IMR-90 (cell line): ENCODE results near the gene OPCML. TPM values are rescaled to one million over a fixed set of nuclear protein-coding genes. Genes with fewer than 3 reads are reported as not detected.

Experiments used
- ATAC-seq: fragments of 200-7000 bp; cut with Tn5 transposase; 2 replicates; pipeline ENCODE4 v1.9.1; 2020; ENCODE audit warnings: low read depth, mild to moderate bottlenecking, moderate library complexity
- BruUV-seq: library from RNA; stranded (reverse); fragments of 400-500 nt; replicated peaks from 2 replicates; lab custom pipeline; 2021; lab: Mats Ljungman, UMichigan
- CTCF ChIA-PET: fragments of 300-600 bp; formaldehyde crosslinking; extraction: SDS; loops from one replicate; lab custom pipeline; 2021; ENCODE audit warnings: antibody characterized with exemption; lab: Yijun Ruan, JAX
- POLR2A ChIA-PET: fragments of 300-600 bp; sonication (Branson Sonifier 250); formaldehyde crosslinking; loops from one replicate; lab custom pipeline; 2022; ENCODE audit warnings: antibody characterized with exemption; ENCODE audit not compliant: unreplicated experiment; lab: Charles Lee
- DNase-seq: peaks from one replicate; pipeline ENCODE4 v3.0.0; 2013
- H2AFZ ChIP-seq: replicated peaks from 2 replicates; pipeline ENCODE3; 2013; ENCODE audit warnings: low read length, mild to moderate bottlenecking; ENCODE audit not compliant: poor library complexity
- H2AK5ac ChIP-seq: 2 replicates; pipeline ENCODE4 v1.6.1; 2013; ENCODE audit warnings: low read depth, low read length, inconsistent platforms
- H2AK9ac ChIP-seq: replicated peaks from 2 replicates; pipeline ENCODE3; 2013; ENCODE audit warnings: mild to moderate bottlenecking, low read depth, low read length, moderate library complexity; ENCODE audit not compliant: poor library complexity
- H2BK120ac ChIP-seq: 2 replicates; pipeline ENCODE4 v1.6.1; 2013; ENCODE audit warnings: low read depth, low read length, inconsistent platforms
- H2BK15ac ChIP-seq: 3 replicates; pipeline ENCODE4 v1.6.1; 2013; ENCODE audit warnings: low read depth, low read length, inconsistent platforms
- H2BK20ac ChIP-seq: 2 replicates; pipeline ENCODE4 v1.6.1; 2013; ENCODE audit warnings: low read depth, mild to moderate bottlenecking, inconsistent platforms, low read length, moderate library complexity
- H2BK5ac ChIP-seq: 2 replicates; pipeline ENCODE4 v1.6.1; 2013; ENCODE audit warnings: mild to moderate bottlenecking, low read depth, low read length, inconsistent platforms; ENCODE audit not compliant: poor library complexity, severe bottlenecking
- H3K14ac ChIP-seq: replicated peaks from 2 replicates; pipeline ENCODE4 v1.6.1; 2013; ENCODE audit warnings: low read depth, low read length, inconsistent platforms
- H3K18ac ChIP-seq: 2 replicates; pipeline ENCODE4 v1.6.1; 2013; ENCODE audit warnings: low read depth, low read length, control low read depth
- H3K23ac ChIP-seq: 2 replicates; pipeline ENCODE4 v1.6.1; 2013; ENCODE audit warnings: low read depth, low read length, inconsistent platforms
- H3K27ac ChIP-seq: 2 replicates; pipeline ENCODE4 v1.5.1; 2013; ENCODE audit warnings: mild to moderate bottlenecking, control low read depth, low read length; ENCODE audit not compliant: insufficient read depth
- H3K27me3 ChIP-seq: 2 replicates; pipeline ENCODE4 v1.6.1; 2013; ENCODE audit warnings: low read length; ENCODE audit not compliant: control insufficient read depth, insufficient read depth
- H3K36me3 ChIP-seq: 2 replicates; pipeline ENCODE4 v1.6.1; 2013; ENCODE audit warnings: low read length, mixed read lengths; ENCODE audit not compliant: control insufficient read depth, insufficient read depth
- H3K4ac ChIP-seq: 2 replicates; pipeline ENCODE4 v1.6.1; 2013; ENCODE audit warnings: low read depth, low read length, inconsistent platforms
- H3K4me1 ChIP-seq: 2 replicates; pipeline ENCODE4 v1.6.1; 2013; ENCODE audit warnings: low read length, mixed read lengths; ENCODE audit not compliant: control insufficient read depth, insufficient read depth
- H3K4me2 ChIP-seq: 2 replicates; pipeline ENCODE4 v1.6.1; 2013; ENCODE audit warnings: low read depth, mild to moderate bottlenecking, control low read depth, low read length, moderate library complexity
- H3K4me3 ChIP-seq: 2 replicates; pipeline ENCODE4 v1.5.1; 2013; ENCODE audit warnings: low read depth, mild to moderate bottlenecking, control low read depth, low read length, moderate library complexity; ENCODE audit not compliant: insufficient read depth
- H3K56ac ChIP-seq: 2 replicates; pipeline ENCODE4 v1.6.1; 2013; ENCODE audit warnings: low read length, inconsistent platforms; ENCODE audit not compliant: insufficient read depth; ENCODE audit errors: extremely low read depth
- H3K79me1 ChIP-seq, 2 experiments: 2 replicates each; pipeline ENCODE4 v1.6.1; 2013; ENCODE audit warnings: low read length in 2 of 2, inconsistent platforms in 1 of 2, low read depth in 1 of 2
- H3K9ac ChIP-seq: 2 replicates; pipeline ENCODE4 v1.6.1; 2013; ENCODE audit warnings: low read depth, low read length, control low read depth
- H3K9me1 ChIP-seq: 2 replicates; pipeline ENCODE4 v1.6.1; 2013; ENCODE audit warnings: low read length, inconsistent platforms; ENCODE audit not compliant: insufficient read depth
- H3K9me3 ChIP-seq: 2 replicates; pipeline ENCODE4 v1.6.1; 2013; ENCODE audit warnings: low read length; ENCODE audit not compliant: control insufficient read depth, insufficient read depth
- H4K20me1 ChIP-seq: 2 replicates; pipeline ENCODE4 v1.6.1; 2013; ENCODE audit warnings: low read length, inconsistent platforms; ENCODE audit not compliant: insufficient read depth
- H4K5ac ChIP-seq: 2 replicates; pipeline ENCODE4 v1.6.1; 2013; ENCODE audit warnings: mild to moderate bottlenecking, low read depth, low read length, control low read depth
- H4K8ac ChIP-seq, 2 experiments: 2 replicates each; pipeline ENCODE4 v1.6.1; 2013; ENCODE audit warnings: low read depth in 2 of 2, low read length in 2 of 2, control low read depth in 1 of 2, inconsistent platforms in 1 of 2
- H4K91ac ChIP-seq: 2 replicates; pipeline ENCODE4 v1.6.1; 2013; ENCODE audit warnings: low read depth, low read length, inconsistent platforms; ENCODE audit not compliant: insufficient read depth
- BHLHE40 ChIP-seq: fragments of 150-350 bp; IDR thresholded peaks from 2 replicates; pipeline ENCODE4 v1.6.1; 2016; ENCODE audit warnings: mild to moderate bottlenecking, low read depth, low read length
- CEBPB ChIP-seq: IDR thresholded peaks from 2 replicates; pipeline ENCODE4 v1.6.1; 2012; ENCODE audit warnings: low read depth, low read length, improper control_type of control experiment
- CHD1 ChIP-seq: IDR thresholded peaks from 2 replicates; pipeline ENCODE4 v1.6.1; 2012; ENCODE audit warnings: low read depth, low read length, improper control_type of control experiment
- MAFK ChIP-seq: IDR thresholded peaks from 2 replicates; pipeline ENCODE4 v1.6.1; 2012; ENCODE audit warnings: low read depth, low read length, improper control_type of control experiment
- MXI1 ChIP-seq: IDR thresholded peaks from 2 replicates; pipeline ENCODE4 v1.6.1; 2012; ENCODE audit warnings: low read depth, mild to moderate bottlenecking, low read length, moderate library complexity, borderline replicate concordance
- NFE2L2 ChIP-seq: fragments of 150-350 bp; IDR thresholded peaks from 2 replicates; pipeline ENCODE4 v1.6.1; 2016; ENCODE audit warnings: low read depth, mild to moderate bottlenecking, low read length
- POLR2A ChIP-seq: IDR thresholded peaks from 2 replicates; pipeline ENCODE4 v1.6.1; 2012; ENCODE audit warnings: mild to moderate bottlenecking, low read depth, low read length
- RAD21 ChIP-seq: IDR thresholded peaks from 2 replicates; pipeline ENCODE4 v1.6.1; 2012; ENCODE audit warnings: low read length, improper control_type of control experiment
- RCOR1 ChIP-seq: IDR thresholded peaks from 2 replicates; pipeline ENCODE4 v1.6.1; 2012; ENCODE audit warnings: mild to moderate bottlenecking, low read length, improper control_type of control experiment; ENCODE audit not compliant: insufficient replicate concordance
- RFX5 ChIP-seq: IDR thresholded peaks from 2 replicates; pipeline ENCODE4 v1.8.0; 2012; ENCODE audit warnings: low read depth, mild to moderate bottlenecking, low read length, moderate library complexity
- SMC3 ChIP-seq: fragments of 150-350 bp; IDR thresholded peaks from 2 replicates; pipeline ENCODE4 v1.6.1; 2016; ENCODE audit warnings: low read depth, mild to moderate bottlenecking, antibody characterized with exemption, low read length, moderate library complexity
- WGBS, 2 experiments: methylation state at CpG; one replicate each; pipeline versions ENCODE4 v1.1.5 to v1.1.7; 2013; ENCODE audit warnings: missing lambda C conversion rate in 2 of 2; ENCODE audit not compliant: insufficient read length in 1 of 2; ENCODE audit errors: extremely low coverage in 2 of 2; 5-methylcytosine and 5-hydroxymethylcytosine counted together
- dilution Hi-C: fragments of 300-500 bp; cut with HindIII; formaldehyde crosslinking; loops from one replicate; pipeline ENCODE4 v1.14.3; 2018; ENCODE audit warnings: low sequenced_read_pairs; ENCODE audit not compliant: unreplicated experiment
- in situ Hi-C: fragments of 300-500 bp; cut with MboI; formaldehyde crosslinking; loops from 3 replicates; pipeline ENCODE4 v1.14.3; 2019; ENCODE audit warnings: low sequenced_read_pairs, inconsistent platforms, mixed read lengths
- intact Hi-C: fragments of 100-400 bp; cut with micrococcal nuclease; formaldehyde crosslinking; loops from 2 replicates; pipeline ENCODE4 v1.10.0; 2022
- polyA plus RNA-seq, 3 experiments: library from polyadenylated mRNA; depleted of rRNA; stranded (reverse); fragments of >200 nt; gene quantifications; 2 replicates each; pipeline ENCODE4 v1.2.3, GENCODE V29; 2012; ENCODE audit warnings: low replicate concordance in 1 of 3
- total RNA-seq: library from RNA; depleted of rRNA; stranded (reverse); fragments of >200 nt; gene quantifications from 2 replicates; pipeline ENCODE4 v1.2.3, GENCODE V29; 2012
- TF ChIP-seq, protein P1 (sequence below): fragments of 150-350 bp; IDR thresholded peaks from 2 replicates; pipeline ENCODE4 v1.6.1; 2017; ENCODE audit warnings: mild to moderate bottlenecking, antibody characterized with exemption, low read length, low read depth
- TF ChIP-seq, protein P2 (sequence below): conservative IDR thresholded peaks from 2 replicates; pipeline ENCODE4 v1.5.1; 2012; ENCODE audit warnings: mild to moderate bottlenecking, low read depth, low read length, improper control_type of control experiment

The OPCML gene
- total and polyA plus RNA-seq, 2 of the 4 experiments (the other 2 are of a cell fraction) = under 0.01 to 2.6 TPM

DNA sequence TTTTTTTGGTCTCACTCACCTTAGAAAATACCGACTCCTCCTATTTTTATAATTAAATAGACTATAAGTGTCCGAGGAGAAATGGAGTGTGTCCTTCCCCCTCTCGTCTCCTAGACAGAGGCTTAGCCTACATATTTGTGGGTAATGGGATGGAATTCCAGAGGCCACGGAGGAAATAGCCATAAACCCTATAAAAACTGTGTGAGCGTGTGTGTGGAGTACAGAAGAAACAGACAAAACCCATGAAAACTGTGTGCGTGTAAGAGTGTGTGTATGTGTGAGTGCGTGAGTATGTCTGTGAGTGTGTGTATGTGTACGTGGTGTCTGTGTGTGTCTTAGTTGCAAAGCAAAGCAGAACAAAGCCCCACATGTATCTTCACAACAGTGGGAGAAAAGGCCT is 883.5 kb downstream of the OPCML start:
- ChIA-PET CTCF (no interaction called here), POLR2A (no interaction called here)
- H3K14ac ChIP-seq = no peak overlapping the region
- H3K23ac ChIP-seq = no peak overlapping the region
- H3K4ac ChIP-seq = no peak overlapping the region
- no peak overlapping the region for H4K5ac ChIP-seq
- no peaks in the 10 kb centered on the region for H4K20me1 ChIP-seq
- no peaks in the 10 kb centered on the region; the same call in 1 of the 2 replicates for H3K9me1 ChIP-seq
- H3K9me3 ChIP-seq = no peaks in the 10 kb centered on the region
- H3K9ac ChIP-seq = no peak overlapping the region
- H3K79me1 ChIP-seq = no peaks in the 10 kb centered on the region
- no peak overlapping the region for H2AK9ac ChIP-seq
- no TSS peak for BruUV-seq
- WGBS, 2 experiments = no CpG with 5 or more reads among the region's 8 CpGs
- H4K8ac ChIP-seq = no peak overlapping the region
- H2BK5ac ChIP-seq = no peak overlapping the region
- no peak overlapping the region for H3K4me2 ChIP-seq
- H2AFZ ChIP-seq = no peak overlapping the region
- intact Hi-C loops = no loop called here
- no peak overlapping the region for H3K56ac ChIP-seq
- no peaks in the 10 kb centered on the region for H3K4me1 ChIP-seq
- DNase-seq (peak; percentile 2), ATAC-seq (no peak)
- H3K27ac ChIP-seq = no peak overlapping the region
- no peak overlapping the region for H2BK15ac ChIP-seq
- no peaks in the 10 kb centered on the region for H3K36me3 ChIP-seq
- H3K27me3 ChIP-seq = no peaks in the 10 kb centered on the region
- no peak overlapping the region for H2AK5ac ChIP-seq
- H4K91ac ChIP-seq = no peak overlapping the region
- no peak overlapping the region for H2BK120ac ChIP-seq
- H2BK20ac ChIP-seq = no peak overlapping the region
- in situ Hi-C loops = no loop called here
- no peak overlapping the region for H3K4me3 ChIP-seq
- dilution Hi-C loops = no loop called here
- H3K18ac ChIP-seq = no peak overlapping the region
- TF ChIP-seq, protein P1, sequence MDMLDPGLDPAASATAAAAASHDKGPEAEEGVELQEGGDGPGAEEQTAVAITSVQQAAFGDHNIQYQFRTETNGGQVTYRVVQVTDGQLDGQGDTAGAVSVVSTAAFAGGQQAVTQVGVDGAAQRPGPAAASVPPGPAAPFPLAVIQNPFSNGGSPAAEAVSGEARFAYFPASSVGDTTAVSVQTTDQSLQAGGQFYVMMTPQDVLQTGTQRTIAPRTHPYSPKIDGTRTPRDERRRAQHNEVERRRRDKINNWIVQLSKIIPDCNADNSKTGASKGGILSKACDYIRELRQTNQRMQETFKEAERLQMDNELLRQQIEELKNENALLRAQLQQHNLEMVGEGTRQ = no peak
- TF ChIP-seq CEBPB = no peak
- TF ChIP-seq RFX5 = no peak
- no peak for TF ChIP-seq MAFK
- no peak for TF ChIP-seq NFE2L2
- TF ChIP-seq, protein P2, sequence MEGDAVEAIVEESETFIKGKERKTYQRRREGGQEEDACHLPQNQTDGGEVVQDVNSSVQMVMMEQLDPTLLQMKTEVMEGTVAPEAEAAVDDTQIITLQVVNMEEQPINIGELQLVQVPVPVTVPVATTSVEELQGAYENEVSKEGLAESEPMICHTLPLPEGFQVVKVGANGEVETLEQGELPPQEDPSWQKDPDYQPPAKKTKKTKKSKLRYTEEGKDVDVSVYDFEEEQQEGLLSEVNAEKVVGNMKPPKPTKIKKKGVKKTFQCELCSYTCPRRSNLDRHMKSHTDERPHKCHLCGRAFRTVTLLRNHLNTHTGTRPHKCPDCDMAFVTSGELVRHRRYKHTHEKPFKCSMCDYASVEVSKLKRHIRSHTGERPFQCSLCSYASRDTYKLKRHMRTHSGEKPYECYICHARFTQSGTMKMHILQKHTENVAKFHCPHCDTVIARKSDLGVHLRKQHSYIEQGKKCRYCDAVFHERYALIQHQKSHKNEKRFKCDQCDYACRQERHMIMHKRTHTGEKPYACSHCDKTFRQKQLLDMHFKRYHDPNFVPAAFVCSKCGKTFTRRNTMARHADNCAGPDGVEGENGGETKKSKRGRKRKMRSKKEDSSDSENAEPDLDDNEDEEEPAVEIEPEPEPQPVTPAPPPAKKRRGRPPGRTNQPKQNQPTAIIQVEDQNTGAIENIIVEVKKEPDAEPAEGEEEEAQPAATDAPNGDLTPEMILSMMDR = no peak
- no peak for TF ChIP-seq SMC3
- TF ChIP-seq POLR2A = no peak
- no peak for TF ChIP-seq RAD21
- TF ChIP-seq CHD1 = no peak
- TF ChIP-seq MXI1 = no peak
- no peak for TF ChIP-seq RCOR1
- TF ChIP-seq BHLHE40 = no peak
